Osteocyte (in vitro differentiated cells): Measurements from ENCODE around the gene HOXD13. TPM values are rescaled to one million over a fixed set of nuclear protein-coding genes. Genes with fewer than 3 reads are reported as not detected.
A peak's percentile ranks its signal among the peaks of the same experiment; 100 is the strongest.

Experiments
- DNase-seq: peaks from one replicate; pipeline ENCODE4 v3.0.0; 2021; ENCODE audit warnings: mixed read lengths; ENCODE audit not compliant: unreplicated experiment; ENCODE audit errors: extremely low spot score
- H3K27ac Mint-ChIP-seq: one replicate; pipeline ENCODE4 v1.8.0; 2021; ENCODE audit warnings: mild to moderate bottlenecking, mixed read lengths; ENCODE audit not compliant: unreplicated experiment
- H3K27me3 Mint-ChIP-seq: one replicate; pipeline ENCODE4 v1.8.0; 2021; ENCODE audit warnings: mixed read lengths; ENCODE audit not compliant: unreplicated experiment
- H3K36me3 Mint-ChIP-seq: one replicate; pipeline ENCODE4 v1.8.0; 2021; ENCODE audit warnings: mixed read lengths; ENCODE audit not compliant: unreplicated experiment
- H3K4me1 Mint-ChIP-seq: one replicate; pipeline ENCODE4 v1.8.0; 2021; ENCODE audit warnings: mixed read lengths; ENCODE audit not compliant: unreplicated experiment
- H3K4me3 Mint-ChIP-seq: one replicate; pipeline ENCODE4 v1.8.0; 2021; ENCODE audit warnings: mild to moderate bottlenecking, moderate library complexity, mixed read lengths; ENCODE audit not compliant: unreplicated experiment
- H3K9me3 Mint-ChIP-seq: one replicate; pipeline ENCODE4 v1.8.0; 2021; ENCODE audit warnings: mixed read lengths; ENCODE audit not compliant: unreplicated experiment
- CTCF ChIP-seq: fragments of 200-600 bp; sonication (generic); IDR thresholded peaks from 2 replicates; pipeline ENCODE4 v1.5.0; 2021; ENCODE audit warnings: antibody characterized with exemption, mild to moderate bottlenecking, moderate library complexity
- total RNA-seq: library from RNA; stranded (reverse); gene quantifications from 2 replicates; pipeline ENCODE4 v1.2.1, GENCODE V29; 2021

HOXD13 gene
- total RNA-seq, 1 donor from 2014 or later, result not detected

GRCh38 chr2:176127774-176128072 lies 35.2 kb downstream of the HOXD13 start:
- H3K4me3 Mint-ChIP-seq, result no peak overlapping the region
- peaks cover 82% of the 10 kb centered on the region for H3K27me3 Mint-ChIP-seq
- no peak for TF ChIP-seq CTCF

GRCh38 chr2:176128172-176128981 lies 35.9 kb downstream of the HOXD13 start:
- Mint-ChIP-seq H3K36me3 (peaks cover 2% of the 10 kb centered on the region), H3K9me3 (no peaks in the 10 kb centered on the region), H3K4me3 (no peak overlapping the region), H3K27me3 (peaks cover 86% of the 10 kb centered on the region), H3K4me1 (peaks cover 28% of the 10 kb centered on the region), H3K27ac (no peak overlapping the region)
- no peak for TF ChIP-seq CTCF
- DNase-seq, result no peak

More at GRCh38 chr2:176127774-176128072, 35.2 kb downstream of the HOXD13 start:
- H3K27ac Mint-ChIP-seq, result no peak overlapping the region
- H3K4me1 Mint-ChIP-seq, result peaks cover 29% of the 10 kb centered on the region
- no peaks in the 10 kb centered on the region for H3K9me3 Mint-ChIP-seq
- no peak for DNase-seq
- peaks cover 2% of the 10 kb centered on the region for H3K36me3 Mint-ChIP-seq

- no peak within 1 kb of the TSS for H3K27ac Mint-ChIP-seq
- no peak for DNase-seq
- peaks cover 2% of the 10 kb centered on the region for H3K36me3 Mint-ChIP-seq
- H3K4me3 Mint-ChIP-seq, result peak within 1 kb of the TSS; percentile 62
- no peak for TF ChIP-seq CTCF
- H3K9me3 Mint-ChIP-seq, result no peaks in the 10 kb centered on the region
- H3K4me1 Mint-ChIP-seq, result peaks cover 24% of the 10 kb centered on the region
- peaks cover 86% of the 10 kb centered on the region for H3K27me3 Mint-ChIP-seq
Observed at GRCh38 chr2:176128982-176129796, 36.7 kb downstream of the HOXD13 start, which contains the start of gene HOXD8. Gene HOXD8, plus strand, starts transcription at chr2:176129705. Its CDS starts 662 bp downstream, at chr2:176130367.

- no peak for TF ChIP-seq CTCF
- Mint-ChIP-seq H3K27me3 (peaks cover 86% of the 10 kb centered on the region), H3K4me1 (peaks cover 24% of the 10 kb centered on the region), H3K27ac (no peak overlapping the region), H3K4me3 (peak overlapping the region; percentile 29), H3K36me3 (peaks cover 1% of the 10 kb centered on the region), H3K9me3 (no peaks in the 10 kb centered on the region)
- DNase-seq, result no peak
Observed at GRCh38 chr2:176129813-176130146, 37.3 kb downstream of the HOXD13 start.
